SK-N-DZ (cell line): ENCODE data around the gene SEMA3A.
"Not testable (repeated sequence)": the region's sequence is repeated elsewhere in the genome, so short reads cannot be mapped to it uniquely, and the experiment has no call there.

Source experiments
- DNase-seq: peaks from one replicate; pipeline ENCODE4 v3.0.0-alpha.2; 2015; ENCODE audit warnings: low spot score

The SEMA3A gene

GRCh38 chr7:84154991-84155781, 39.4 kb downstream of the SEMA3A start:
- peak; percentile 40 for DNase-seq

- DNase-seq, result peak; percentile 79
Observed at GRCh38 chr7:84152995-84153394, 41.6 kb downstream of the SEMA3A start.

GRCh38 chr7:84150370-84150769, 44.2 kb downstream of the SEMA3A start:
- DNase-seq, result not testable (repeated sequence)

GRCh38 chr7:84149573-84149972, 45.0 kb downstream of the SEMA3A start:
- DNase-seq, result no peak

- DNase-seq, result peak; percentile 98
Observed at GRCh38 chr7:84145892-84146291, 48.7 kb downstream of the SEMA3A start.

GRCh38 chr7:84144935-84145334, 49.7 kb downstream of the SEMA3A start:
- DNase-seq, result no peak

- DNase-seq, result no peak
Observed at GRCh38 chr7:84144480-84144879, 50.1 kb downstream of the SEMA3A start.

GRCh38 chr7:84142726-84143125, 51.9 kb downstream of the SEMA3A start:
- DNase-seq, result no peak

- no peak for DNase-seq
Observed at GRCh38 chr7:84139986-84140729, 54.4 kb downstream of the SEMA3A start.

- no peak for DNase-seq
Observed at GRCh38 chr7:84138411-84138810, 56.2 kb downstream of the SEMA3A start.

GRCh38 chr7:84137812-84138211, 56.8 kb downstream of the SEMA3A start:
- DNase-seq, result no peak

GRCh38 chr7:84136809-84137208, 57.8 kb downstream of the SEMA3A start:
- DNase-seq, result no peak

GRCh38 chr7:84136336-84136735, 58.3 kb downstream of the SEMA3A start:
- DNase-seq, result no peak

GRCh38 chr7:84134169-84134568, 60.4 kb downstream of the SEMA3A start:
- DNase-seq, result no peak

GRCh38 chr7:84125654-84126053, 68.9 kb downstream of the SEMA3A start:
- DNase-seq, result no peak

GRCh38 chr7:84123965-84124547, 70.5 kb downstream of the SEMA3A start:
- DNase-seq, result no peak

- no peak for DNase-seq
Observed at GRCh38 chr7:84122582-84123360, 71.8 kb downstream of the SEMA3A start.

GRCh38 chr7:84117304-84117703, 77.3 kb downstream of the SEMA3A start:
- no peak for DNase-seq

- no peak for DNase-seq
Observed at GRCh38 chr7:84113906-84114850, 80.4 kb downstream of the SEMA3A start.

GRCh38 chr7:84113286-84113685, 81.3 kb downstream of the SEMA3A start:
- DNase-seq, result no peak

GRCh38 chr7:84112771-84113170, 81.8 kb downstream of the SEMA3A start:
- DNase-seq, result no peak
